Measurements from ENCODE around the gene PPP3R2.
"Not testable (repeated sequence)": the region's sequence is repeated elsewhere in the genome, so short reads cannot be mapped to it uniquely, and the experiment has no call there.

PPP3R2 gene

GRCh38 chr9:101587332-101588043, 7.3 kb downstream of the PPP3R2 start:
- DNase-seq = no peak

DNA sequence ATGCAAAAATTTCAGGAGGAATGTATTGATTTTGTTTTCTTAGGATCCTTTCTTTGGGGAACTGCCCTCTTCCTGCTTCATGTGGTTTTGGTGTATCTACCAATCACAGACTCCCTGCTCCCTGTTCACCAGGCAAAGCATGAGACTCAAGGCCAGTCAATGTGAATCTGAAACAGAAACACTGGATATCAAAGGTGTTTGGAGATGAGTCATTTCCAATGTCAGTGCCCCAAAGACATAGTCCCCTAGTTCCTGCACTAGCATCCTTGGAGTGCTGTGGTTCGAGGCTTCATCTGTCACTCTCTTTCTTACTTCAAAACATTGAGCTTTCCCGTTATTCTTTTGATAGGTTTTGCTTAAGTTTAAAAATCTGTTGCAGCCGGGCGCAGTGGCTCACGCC, 8.1 kb downstream of the PPP3R2 start:
- no peak for DNase-seq

DNA sequence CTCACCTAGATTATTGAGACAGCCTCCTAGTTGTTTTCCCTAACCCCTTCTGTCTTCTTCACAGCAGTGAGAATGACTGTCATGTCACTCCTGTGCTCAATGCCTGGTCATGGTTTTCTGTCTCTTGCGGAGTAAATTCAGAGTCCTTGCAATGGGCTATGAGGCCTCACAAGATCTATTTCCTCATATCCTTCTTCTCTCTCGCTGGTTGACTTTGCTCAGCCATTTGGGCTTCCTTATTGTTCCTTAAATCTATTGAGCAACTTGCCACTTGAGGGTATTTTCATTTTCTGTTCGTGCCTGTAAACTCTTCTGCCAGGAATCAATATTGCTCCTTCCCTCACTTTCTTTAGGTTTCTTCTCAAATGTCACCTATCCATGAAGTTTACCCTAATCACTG, 9.0 kb downstream of the PPP3R2 start:
- DNase-seq = no peak

- DNase-seq = no peak
Observed at GRCh38 chr9:101582553-101582952, 12.2 kb downstream of the PPP3R2 start.

- DNase-seq = no peak
Observed at GRCh38 chr9:101579711-101580545, 14.8 kb downstream of the PPP3R2 start.

GRCh38 chr9:101578378-101578777, 16.4 kb downstream of the PPP3R2 start:
- DNase-seq = no peak

DNA sequence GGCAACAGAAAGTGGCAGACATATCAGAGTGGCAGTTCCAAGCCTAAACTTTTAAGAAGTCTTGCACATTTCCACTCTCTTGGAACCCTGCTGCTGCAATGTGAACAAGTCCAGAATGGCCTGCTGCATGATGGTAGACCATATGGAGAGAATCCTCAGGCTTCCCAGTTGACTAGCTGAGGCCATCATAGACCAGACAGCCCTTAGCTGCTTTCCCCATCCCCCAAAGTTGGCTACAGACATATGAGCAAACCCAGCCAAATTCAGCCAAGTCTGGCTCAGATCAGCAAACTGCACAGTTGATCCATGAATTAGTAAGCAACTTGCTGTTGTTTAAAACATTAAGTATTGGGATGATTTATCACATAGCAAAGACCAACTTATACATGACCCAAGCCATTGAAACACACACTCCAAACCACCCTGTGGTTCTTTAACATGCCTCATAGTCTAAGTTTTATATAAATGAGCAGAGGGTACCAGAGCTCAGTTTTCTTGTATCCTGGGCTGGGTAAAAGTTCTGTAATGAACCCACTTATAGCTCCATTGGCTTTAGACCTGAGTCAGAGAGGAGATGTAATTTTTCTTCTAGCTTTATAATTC, 19.9 kb downstream of the PPP3R2 start:
- DNase-seq = no peak

DNA sequence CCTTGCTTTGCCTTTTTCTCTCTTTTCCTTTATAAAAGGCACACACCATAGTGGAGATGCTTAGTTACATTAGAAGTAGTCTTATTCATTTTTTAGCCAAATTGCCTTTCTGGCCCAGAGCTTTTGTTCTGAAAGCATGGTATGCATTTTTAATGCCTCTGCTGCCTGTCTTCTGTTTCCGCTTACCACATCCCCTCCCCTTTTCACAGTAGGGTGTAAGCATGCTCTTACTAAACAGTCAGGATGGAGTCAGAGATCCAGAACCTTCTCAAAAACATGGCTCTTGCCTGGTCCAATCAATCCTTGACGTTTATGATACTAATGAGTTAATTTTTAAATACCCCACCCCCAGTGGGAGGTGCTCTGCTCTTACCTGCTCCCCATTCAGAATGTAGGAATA, 22.5 kb downstream of the PPP3R2 start:
- DNase-seq = no peak

- DNase-seq = no peak
Observed at GRCh38 chr9:101571114-101571513, 23.7 kb downstream of the PPP3R2 start.

DNA sequence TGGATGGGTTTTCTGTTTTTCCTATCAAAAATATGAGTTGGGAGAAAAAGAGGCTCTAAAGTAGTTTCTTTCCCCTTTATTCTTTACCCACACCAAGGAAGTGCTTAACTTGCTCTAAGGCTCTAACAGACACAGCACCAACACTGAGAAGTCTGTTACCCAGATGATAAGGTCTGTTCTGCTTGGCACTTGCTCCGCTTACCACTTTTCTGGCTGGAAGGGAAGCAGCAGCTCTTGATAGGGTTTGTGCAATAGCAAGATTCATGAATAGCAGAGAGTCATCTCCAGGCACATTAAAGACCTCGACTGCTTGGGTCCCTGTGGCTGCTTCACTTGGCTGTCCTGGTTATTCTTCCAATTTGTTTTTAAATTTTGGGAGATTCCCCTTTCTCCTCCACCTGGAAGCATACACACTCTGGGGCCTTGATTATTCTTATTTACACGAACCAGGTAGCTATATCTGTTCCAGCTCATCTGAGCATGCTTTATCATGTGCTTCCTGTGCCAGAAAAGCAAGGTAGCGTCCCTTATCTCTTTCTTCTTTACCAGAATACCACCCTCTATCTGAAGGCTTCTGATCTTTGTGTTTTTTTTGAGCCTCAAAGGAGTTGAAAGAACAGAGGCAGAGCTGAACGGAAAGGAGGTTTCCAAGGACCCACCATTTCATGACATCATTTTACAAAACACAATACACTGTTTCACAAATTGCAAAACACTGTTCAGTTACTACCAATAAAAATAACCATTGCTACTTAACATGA, 24.8 kb downstream of the PPP3R2 start:
- no peak for DNase-seq

DNA sequence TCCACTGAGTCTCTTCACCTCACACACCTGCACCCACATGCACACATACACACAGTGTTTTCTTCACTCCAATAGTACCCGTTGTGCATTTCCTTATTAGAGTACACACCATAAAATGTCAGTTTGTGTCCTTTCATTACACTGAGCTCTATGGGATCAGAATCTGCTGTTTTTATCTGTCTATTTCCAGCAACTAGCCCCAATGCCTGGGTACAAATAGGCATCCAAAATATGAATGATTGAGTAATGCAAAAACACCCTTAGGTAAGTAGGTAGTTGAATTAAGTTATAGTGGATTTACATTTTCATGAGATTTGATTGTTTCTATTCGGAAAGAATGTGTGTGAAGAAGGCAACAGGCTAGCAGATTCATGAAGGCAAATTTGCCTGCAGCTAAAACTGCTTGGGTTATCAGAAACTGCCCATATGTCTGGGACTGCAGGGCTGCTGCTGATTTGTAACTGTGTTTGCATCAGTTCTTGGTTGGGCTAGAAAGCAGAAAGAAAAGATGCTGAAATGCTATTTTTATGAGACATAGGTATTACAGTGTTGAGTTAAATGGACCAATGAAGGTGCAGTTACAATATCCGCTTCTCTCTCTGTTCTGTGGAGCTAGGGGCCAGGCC, 26.9 kb downstream of the PPP3R2 start:
- DNase-seq = no peak

- DNase-seq = no peak
Observed at GRCh38 chr9:101566904-101567724, 27.7 kb downstream of the PPP3R2 start.

- no peak for DNase-seq
Observed at GRCh38 chr9:101564252-101564651, 30.5 kb downstream of the PPP3R2 start.

DNA sequence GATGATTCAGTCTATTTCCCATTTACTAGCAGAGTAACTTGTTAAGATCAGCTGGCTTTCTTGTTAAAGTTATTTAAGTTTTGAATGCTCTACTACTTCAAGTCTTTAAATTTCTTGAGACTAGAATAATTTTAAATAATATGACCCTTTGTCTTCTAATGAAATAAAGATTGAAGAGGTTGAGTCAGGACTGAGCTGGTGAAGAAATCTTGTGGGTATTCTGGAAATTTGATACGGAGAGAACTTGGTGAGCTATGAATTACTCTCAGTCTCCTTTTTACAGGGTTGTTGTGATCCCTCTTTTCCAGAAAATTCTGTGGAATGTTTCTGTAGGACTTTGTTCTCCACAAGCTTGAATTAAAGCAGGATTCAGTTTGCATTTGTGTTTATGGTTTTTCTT, 31.8 kb downstream of the PPP3R2 start:
- no peak for DNase-seq

GRCh38 chr9:101561740-101562139, 33.0 kb downstream of the PPP3R2 start:
- DNase-seq = no peak

DNA sequence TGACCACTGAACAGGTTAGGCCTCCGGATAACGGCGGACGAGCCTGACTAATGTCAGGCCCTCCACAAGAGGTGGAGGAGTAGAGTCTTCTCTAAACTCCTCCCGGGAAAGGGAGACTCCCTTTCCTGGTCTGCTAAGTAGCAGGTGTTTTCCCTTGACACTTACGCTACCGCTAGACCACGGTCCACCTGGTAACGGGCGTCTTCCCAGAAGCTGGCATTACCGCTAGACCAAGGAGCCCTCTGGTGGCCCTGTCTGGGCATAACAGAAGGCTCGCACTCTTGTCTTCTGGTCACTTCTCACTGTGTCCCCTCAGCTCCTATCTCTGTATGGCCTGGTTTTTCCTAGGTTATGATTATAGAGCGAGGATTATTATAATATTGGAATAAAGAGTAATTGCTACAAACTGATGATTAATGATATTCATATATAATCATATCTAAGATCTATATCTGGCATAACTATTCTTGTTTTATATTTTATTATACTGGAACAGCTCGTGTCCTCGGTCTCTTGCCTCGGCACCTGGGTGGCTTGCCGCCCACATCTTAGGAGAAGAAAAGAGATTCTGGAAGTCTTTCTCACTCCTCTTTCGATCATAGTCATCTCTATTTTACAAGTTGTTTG, 45.2 kb downstream of the PPP3R2 start:
- DNase-seq = not testable (repeated sequence)

DNA sequence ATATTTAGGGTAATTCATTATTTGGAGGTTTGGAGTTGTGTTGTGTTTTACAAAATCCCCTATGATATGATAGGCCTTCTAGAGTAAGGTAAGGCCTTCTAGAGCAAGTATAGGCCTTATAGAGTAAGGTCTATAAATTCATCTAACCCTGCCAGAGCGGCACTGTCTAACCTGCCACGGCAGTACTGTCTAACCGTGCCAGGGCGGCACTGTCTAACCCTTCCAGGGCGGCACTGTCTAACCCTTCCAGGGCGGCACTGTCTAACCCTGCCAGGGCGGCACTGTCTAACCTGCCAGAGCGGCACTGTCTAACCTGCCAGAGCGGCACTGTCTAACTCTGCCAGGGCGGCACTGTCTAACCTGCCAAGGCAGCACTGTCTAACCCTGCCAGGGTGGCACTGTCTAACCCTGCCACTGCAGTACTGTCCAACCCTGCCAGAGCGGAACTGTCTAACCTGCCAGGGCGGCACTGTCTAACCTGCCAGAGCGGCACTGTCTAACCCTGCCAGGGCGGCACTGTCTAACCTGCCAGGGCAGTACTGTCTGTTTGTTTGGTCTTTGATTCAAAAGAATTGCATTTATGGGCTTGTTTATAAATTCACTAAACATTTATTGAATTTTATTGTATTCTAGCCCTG, 51.6 kb downstream of the PPP3R2 start:
- DNase-seq = no peak
